Prostate gland (tissue), 2 donors: ENCODE results near the gene HOXA10. TPM values are rescaled to one million over a fixed set of nuclear protein-coding genes. Genes with fewer than 3 reads are reported as not detected.

Experiments used
- DNase-seq: peaks from one replicate; pipeline ENCODE4 v3.0.0-alpha.2; 2019; ENCODE audit warnings: low spot score
- H3K27ac ChIP-seq, 2 donors: fragments of 200-600 bp; sonication (generic); 2 replicates each; pipeline ENCODE4 v1.5.1; 2017 to 2019
- H3K27me3 ChIP-seq: fragments of 200-600 bp; sonication (generic); replicated peaks from 2 replicates; pipeline ENCODE4 v1.5.1; 2019; ENCODE audit not compliant: insufficient read depth
- H3K36me3 ChIP-seq, 2 donors: fragments of 200-600 bp; sonication (generic); 1 replicate in 1 of 2; 2 replicates in 1 of 2; pipeline versions ENCODE4 v1.5.1 to v1.8.1; 2017 to 2019
- H3K4me1 ChIP-seq: fragments of 200-600 bp; sonication (generic); replicated peaks from 2 replicates; pipeline ENCODE4 v1.5.1; 2019
- H3K4me3 ChIP-seq, 2 donors: fragments of 200-600 bp; sonication (generic); 2 replicates each; pipeline ENCODE4 v1.5.1; 2017 to 2019
- H3K9me3 ChIP-seq: fragments of 200-600 bp; sonication (generic); 2 replicates; pipeline ENCODE4 v1.5.1; 2017
- POLR2A ChIP-seq: fragments of 450-650 bp; IDR thresholded peaks from one replicate; pipeline ENCODE4 v1.6.1; 2016; ENCODE audit warnings: antibody characterized with exemption, mild to moderate bottlenecking
- POLR2AphosphoS5 ChIP-seq: sonication (generic); formaldehyde crosslinking; IDR thresholded peaks from one replicate; pipeline ENCODE4 v1.6.1; 2017; ENCODE audit warnings: antibody characterized with exemption
- WGBS: methylation state at CpG from one replicate; pipeline ENCODE4 v1.1.5; 2018; 5-methylcytosine and 5-hydroxymethylcytosine counted together
- intact Hi-C: fragments of 100-400 bp; cut with DNase I; formaldehyde crosslinking; loops from one replicate; pipeline ENCODE4 v1.14.2; 2022
- total RNA-seq, 2 donors: library from RNA; depleted of rRNA; stranded (reverse); fragments of >200 nt; gene quantifications; one replicate each; pipeline ENCODE4 v1.1.0, GENCODE V29; 2016
- TF ChIP-seq, protein P1 (sequence below), 4 experiments: fragments of 200-600 bp in 2 of 4; fragments of 450-650 bp in 2 of 4; sonication (generic) in 2 of 4; IDR thresholded peaks; 1 replicate in 3 of 4; 2 replicates in 1 of 4; pipeline ENCODE4 v1.5.1; 2016 to 2019; ENCODE audit warnings: antibody characterized with exemption in 4 of 4, mild to moderate bottlenecking in 2 of 4, moderate library complexity in 2 of 4

HOXA10 gene
- total RNA-seq, 2 donors from 2014 or later: 25.8 to 65.6 TPM

GRCh38 chr7:27175626-27176523 lies 1.8 kb upstream of the HOXA10 start:
- 21% methylated on average over 40 of the region's 40 CpGs for WGBS
- Histone ChIP-seq H3K4me1 (no peaks in the 10 kb centered on the region), H3K27me3 (no peaks in the 10 kb centered on the region), H3K9me3 (no peaks in the 10 kb centered on the region), H3K4me3 (peak overlapping the region; percentile 61 to 80), H3K27ac (peak overlapping the region; percentile 96), H3K36me3 (no peaks in the 10 kb centered on the region)
- intact Hi-C loops: no loop called here
- no peak for DNase-seq
- TF ChIP-seq POLR2AphosphoS5 (no peak), POLR2A (no peak)
- TF ChIP-seq, protein P1, sequence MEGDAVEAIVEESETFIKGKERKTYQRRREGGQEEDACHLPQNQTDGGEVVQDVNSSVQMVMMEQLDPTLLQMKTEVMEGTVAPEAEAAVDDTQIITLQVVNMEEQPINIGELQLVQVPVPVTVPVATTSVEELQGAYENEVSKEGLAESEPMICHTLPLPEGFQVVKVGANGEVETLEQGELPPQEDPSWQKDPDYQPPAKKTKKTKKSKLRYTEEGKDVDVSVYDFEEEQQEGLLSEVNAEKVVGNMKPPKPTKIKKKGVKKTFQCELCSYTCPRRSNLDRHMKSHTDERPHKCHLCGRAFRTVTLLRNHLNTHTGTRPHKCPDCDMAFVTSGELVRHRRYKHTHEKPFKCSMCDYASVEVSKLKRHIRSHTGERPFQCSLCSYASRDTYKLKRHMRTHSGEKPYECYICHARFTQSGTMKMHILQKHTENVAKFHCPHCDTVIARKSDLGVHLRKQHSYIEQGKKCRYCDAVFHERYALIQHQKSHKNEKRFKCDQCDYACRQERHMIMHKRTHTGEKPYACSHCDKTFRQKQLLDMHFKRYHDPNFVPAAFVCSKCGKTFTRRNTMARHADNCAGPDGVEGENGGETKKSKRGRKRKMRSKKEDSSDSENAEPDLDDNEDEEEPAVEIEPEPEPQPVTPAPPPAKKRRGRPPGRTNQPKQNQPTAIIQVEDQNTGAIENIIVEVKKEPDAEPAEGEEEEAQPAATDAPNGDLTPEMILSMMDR (IDR thresholded peaks at IDR 0.05): peak in 2 of 4 experiments; percentile 3

DNA sequence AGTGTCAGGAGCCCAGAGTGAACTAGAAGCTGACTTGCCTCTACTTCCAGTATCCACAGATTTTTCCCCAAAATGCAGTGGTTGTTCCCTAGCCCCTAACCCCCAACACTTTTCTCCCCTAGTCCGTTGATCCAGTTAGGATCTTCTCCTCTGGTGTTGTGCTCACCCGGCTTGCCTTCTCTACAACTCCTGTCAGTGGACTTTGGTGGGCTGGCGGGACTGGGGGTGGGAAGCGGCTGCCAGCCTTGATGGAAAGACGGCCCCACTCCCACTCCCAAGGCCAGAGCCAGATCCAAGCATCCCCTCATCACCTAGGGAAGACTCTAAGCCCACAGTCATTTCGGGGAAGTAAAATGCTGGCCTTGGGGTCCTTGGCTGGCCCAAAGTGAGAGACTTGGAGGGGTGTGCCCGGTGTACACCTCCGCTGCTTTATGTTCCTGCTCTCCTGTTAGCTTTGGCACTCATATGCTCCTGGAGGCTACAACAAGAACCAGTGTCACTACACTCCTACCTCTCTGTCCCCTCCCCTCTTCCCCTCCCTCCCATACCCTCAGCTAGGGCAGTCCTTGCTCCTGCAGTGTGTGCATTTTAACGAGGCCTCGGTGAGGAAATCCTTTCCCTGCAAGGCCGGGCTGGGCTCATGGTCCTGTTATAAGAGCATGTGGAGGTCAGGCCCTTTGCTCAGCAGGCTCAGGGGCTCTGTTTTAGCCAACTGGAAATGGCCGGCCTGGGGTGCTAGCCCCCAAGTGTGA lies 930 bp upstream of the HOXA10 start:
- intact Hi-C loops: no loop called here
- TF ChIP-seq, protein P1 (IDR thresholded peaks at IDR 0.05): no peak
- TF ChIP-seq POLR2A: peak; percentile 92
- TF ChIP-seq POLR2AphosphoS5: peak; percentile 92
- Histone ChIP-seq H3K9me3 (no peaks in the 10 kb centered on the region), H3K4me1 (no peaks in the 10 kb centered on the region), H3K4me3 (peak overlapping the region; percentile 61 to 80), H3K36me3 (no peaks in the 10 kb centered on the region), H3K27me3 (no peaks in the 10 kb centered on the region), H3K27ac (peak overlapping the region; percentile 96)
- WGBS: 23% methylated on average over 12 of the region's 12 CpGs
- peak; percentile 94 for DNase-seq

- Histone ChIP-seq H3K9me3 (no peaks in the 10 kb centered on the region), H3K4me3 (peak overlapping the region; percentile 61 to 80), H3K4me1 (no peaks in the 10 kb centered on the region), H3K36me3 (no peaks in the 10 kb centered on the region), H3K27ac (peak overlapping the region; percentile 96), H3K27me3 (no peaks in the 10 kb centered on the region)
- WGBS: 3% methylated on average over 14 of the region's 59 CpGs
- DNase-seq: no peak
- TF ChIP-seq, protein P1 (IDR thresholded peaks at IDR 0.05): no peak
- no peak for TF ChIP-seq POLR2A
- TF ChIP-seq POLR2AphosphoS5: no peak
- intact Hi-C loops: no loop called here
These were observed 587 bp downstream of the HOXA10 start for GRCh38 chr7:27173511-27173955.

- H3K4me3 ChIP-seq: peak overlapping the region; percentile 61 to 80
- intact Hi-C loops: no loop called here
- H3K27me3 ChIP-seq: no peaks in the 10 kb centered on the region
- no peaks in the 10 kb centered on the region for H3K9me3 ChIP-seq
- under 1% methylated on average over 56 of the region's 58 CpGs for whole genome bisulfite sequencing
- peak; percentile 89 for DNase-seq
- H3K4me1 ChIP-seq: no peaks in the 10 kb centered on the region
- TF ChIP-seq, protein P1 (IDR thresholded peaks at IDR 0.05): peak in 1 of 4 experiments; percentile 13
- peak; percentile 87 for TF ChIP-seq POLR2AphosphoS5
- peak; percentile 68 for TF ChIP-seq POLR2A
- H3K36me3 ChIP-seq: no peaks in the 10 kb centered on the region
- peak overlapping the region; percentile 96 for H3K27ac ChIP-seq
These were observed 1.2 kb downstream of the HOXA10 start for GRCh38 chr7:27172823-27173510.
